ENCODE measurements around the gene PTH2R. TPM values are rescaled to one million over a fixed set of nuclear protein-coding genes. Genes with fewer than 3 reads are reported as not detected.

PTH2R gene
- total and polyA plus RNA-seq, 2 of the 4 experiments (the other 2 are of a cell fraction), result under 0.01 TPM; not detected in 1

- Histone ChIP-seq H3K4me3 (ENCODE audit: insufficient read depth, low read depth, low read length) (no peak overlapping the region), H3K4ac (ENCODE audit: low read depth, low read length) (no peak overlapping the region), H4K91ac (ENCODE audit: insufficient read depth, low read depth, low read length) (no peak overlapping the region), H2AFZ (replicated peaks; ENCODE audit: low read length, poor library complexity) (no peak overlapping the region), H2AK9ac (replicated peaks; ENCODE audit: low read depth, low read length, poor library complexity) (no peak overlapping the region), H3K9me1 (ENCODE audit: insufficient read depth, low read length) (no peaks in the 10 kb centered on the region), H3K4me2 (ENCODE audit: low read depth, low read length) (no peak overlapping the region), H3K56ac (ENCODE audit: extremely low read depth, insufficient read depth, low read length) (no peak overlapping the region), H3K36me3 (ENCODE audit: control insufficient read depth, insufficient read depth, low read length) (no peaks in the 10 kb centered on the region), H4K20me1 (ENCODE audit: insufficient read depth, low read length) (no peaks in the 10 kb centered on the region), H4K8ac (ENCODE audit: low read depth in 2 of 2, low read length in 2 of 2) (no peak overlapping the region), H4K5ac (ENCODE audit: low read depth, low read length) (no peak overlapping the region), H3K18ac (ENCODE audit: low read depth, low read length) (no peak overlapping the region), H3K4me1 (ENCODE audit: control insufficient read depth, insufficient read depth, low read length) (no peaks in the 10 kb centered on the region), H2AK5ac (ENCODE audit: low read depth, low read length) (no peak overlapping the region), H2BK20ac (ENCODE audit: low read depth, low read length) (no peak overlapping the region), H3K79me1 (ENCODE audit: low read depth in 1 of 2, low read length in 2 of 2) (no peaks in the 10 kb centered on the region), H3K23ac (ENCODE audit: low read depth, low read length) (no peak overlapping the region), H3K14ac (replicated peaks; ENCODE audit: low read depth, low read length) (no peak overlapping the region), H3K9ac (ENCODE audit: low read depth, low read length) (no peak overlapping the region), H2BK5ac (ENCODE audit: low read depth, low read length, poor library complexity, severe bottlenecking) (no peak overlapping the region), H2BK15ac (ENCODE audit: low read depth, low read length) (no peak overlapping the region), H3K27me3 (ENCODE audit: control insufficient read depth, insufficient read depth, low read length) (no peaks in the 10 kb centered on the region), H2BK120ac (ENCODE audit: low read depth, low read length) (no peak overlapping the region), H3K9me3 (ENCODE audit: control insufficient read depth, insufficient read depth, low read length) (peaks cover 15% of the 10 kb centered on the region), H3K27ac (ENCODE audit: insufficient read depth, low read length) (no peak overlapping the region)
- no peak for TF ChIP-seq CTCF (conservative IDR thresholded peaks at IDR 0.05; ENCODE audit: low read depth, low read length)
- TF ChIP-seq MAFK (IDR thresholded peaks at IDR 0.05; ENCODE audit: low read depth, low read length), result no peak
- no peak for TF ChIP-seq ELK1 (IDR thresholded peaks at IDR 0.05; ENCODE audit: borderline replicate concordance, low read depth, low read length)
- TF ChIP-seq SMC3 (IDR thresholded peaks at IDR 0.05; ENCODE audit: low read depth, low read length), result no peak
- no peak for TF ChIP-seq CEBPB (IDR thresholded peaks at IDR 0.05; ENCODE audit: low read depth, low read length)
- no peak for TF ChIP-seq MAZ (IDR thresholded peaks at IDR 0.05; ENCODE audit: borderline replicate concordance, low read depth, low read length)
- no peak for TF ChIP-seq USF2 (IDR thresholded peaks at IDR 0.05; ENCODE audit: low read depth, low read length)
- TF ChIP-seq MXI1 (IDR thresholded peaks at IDR 0.05; ENCODE audit: borderline replicate concordance, low read depth, low read length), result no peak
- TF ChIP-seq RFX5 (IDR thresholded peaks at IDR 0.05; ENCODE audit: low read depth, low read length), result no peak
- no peak for TF ChIP-seq CHD1 (IDR thresholded peaks at IDR 0.05; ENCODE audit: low read depth, low read length)
- no peak for TF ChIP-seq RAD21 (IDR thresholded peaks at IDR 0.05; ENCODE audit: low read length)
- TF ChIP-seq RCOR1 (IDR thresholded peaks at IDR 0.05; ENCODE audit: insufficient replicate concordance, low read length), result no peak
- TF ChIP-seq NFE2L2 (IDR thresholded peaks at IDR 0.05; ENCODE audit: low read depth, low read length), result no peak
- no peak for TF ChIP-seq POLR2A (IDR thresholded peaks at IDR 0.05; ENCODE audit: low read depth, low read length)
- no peak for TF ChIP-seq FOS (IDR thresholded peaks at IDR 0.05; ENCODE audit: low read depth, low read length)
- no peak for TF ChIP-seq BHLHE40 (IDR thresholded peaks at IDR 0.05; ENCODE audit: low read depth, low read length)
- dilution Hi-C loops (cut with HindIII; ENCODE audit: low sequenced_read_pairs, unreplicated experiment), result no loop called here
- POLR2A ChIA-PET (ENCODE audit: unreplicated experiment), result no interaction called here
- BruUV-seq (replicated peaks), result no TSS peak
- CTCF ChIA-PET, result no interaction called here
- no peak for ATAC-seq (ENCODE audit: low read depth)
- in situ Hi-C loops (cut with MboI; ENCODE audit: low sequenced_read_pairs), result no loop called here
- no peak for DNase-seq
- intact Hi-C loops (cut with micrococcal nuclease), result no loop called here
- 83% methylated on average over 1 of the region's 2 CpGs; no CpG with 5 or more reads in 1 of the 2 experiments for WGBS, 2 experiments (ENCODE audit: extremely low coverage in 2 of 2, insufficient read length in 1 of 2)
These were observed 89.5 kb downstream of the PTH2R start for GRCh38 chr2:208496129-208496528.

Measured in IMR-90 (cell line).